Dendritic cell treated with granulocyte-macrophage colony-stimulating factor and Interleukin-4, amounts not matched to agents 40 ng/mL and 50 ng/mL, for 4 days (primary cell): ENCODE data around the gene TMEM266.

Source experiments
- H3K27ac Mint-ChIP-seq: one replicate; pipeline ENCODE4 v1.8.0; 2022; ENCODE audit warnings: mild to moderate bottlenecking, mixed read lengths
- H3K27me3 Mint-ChIP-seq: one replicate; pipeline ENCODE4 v1.8.0; 2022; ENCODE audit warnings: mild to moderate bottlenecking, mixed read lengths
- H3K36me3 Mint-ChIP-seq: one replicate; pipeline ENCODE4 v1.8.0; 2022; ENCODE audit warnings: low read depth, mixed read lengths
- H3K4me1 Mint-ChIP-seq: one replicate; pipeline ENCODE4 v1.8.0; 2022; ENCODE audit warnings: low read depth, mixed read lengths
- H3K4me3 Mint-ChIP-seq: one replicate; pipeline ENCODE4 v1.8.0; 2022; ENCODE audit warnings: mild to moderate bottlenecking, moderate library complexity, mixed read lengths
- H3K9me3 Mint-ChIP-seq: one replicate; pipeline ENCODE4 v1.8.0; 2022; ENCODE audit warnings: mixed read lengths
- intact Hi-C: fragments of 100-400 bp; cut with micrococcal nuclease; formaldehyde crosslinking; loops from one replicate; pipeline ENCODE4 v1.15.0; 2022

Gene TMEM266

DNA sequence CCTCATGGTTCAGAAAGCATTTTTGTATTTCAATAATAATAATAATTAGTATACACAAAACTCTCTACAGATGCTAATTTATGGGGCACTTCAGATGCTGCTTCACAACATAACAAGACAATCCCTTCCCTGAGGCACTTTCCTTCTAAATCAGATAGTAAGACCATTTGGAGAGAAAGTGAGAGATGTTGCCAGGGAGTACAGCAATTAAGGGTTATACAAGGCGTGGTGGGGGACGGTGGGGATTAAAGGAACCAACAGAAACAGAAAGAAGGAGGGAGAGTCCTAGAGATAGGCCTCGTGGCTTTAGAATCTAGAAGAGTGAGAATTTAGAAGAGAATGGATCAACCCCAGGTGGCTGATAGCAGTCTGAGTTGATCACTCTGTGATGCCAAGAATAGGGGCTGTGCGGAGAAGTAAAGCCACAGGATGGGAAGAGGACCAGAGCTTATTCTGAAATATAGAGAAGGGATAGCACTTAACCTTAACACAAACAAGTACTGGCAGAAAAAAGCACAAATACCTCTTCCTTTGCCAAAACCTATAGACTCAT is 174.6 kb downstream of the TMEM266 start:
- no peak overlapping the region for H3K27ac Mint-ChIP-seq
- H3K4me1 Mint-ChIP-seq, result no peaks in the 10 kb centered on the region
- intact Hi-C loops, result loop anchor here (2.0 kb wide), 1 partner anchor 96 kb away; no protein-coding TSS in a partner anchor
- H3K9me3 Mint-ChIP-seq, result no peaks in the 10 kb centered on the region
- no peaks in the 10 kb centered on the region for H3K27me3 Mint-ChIP-seq
- H3K4me3 Mint-ChIP-seq, result no peak overlapping the region
- peaks cover 19% of the 10 kb centered on the region for H3K36me3 Mint-ChIP-seq

DNA sequence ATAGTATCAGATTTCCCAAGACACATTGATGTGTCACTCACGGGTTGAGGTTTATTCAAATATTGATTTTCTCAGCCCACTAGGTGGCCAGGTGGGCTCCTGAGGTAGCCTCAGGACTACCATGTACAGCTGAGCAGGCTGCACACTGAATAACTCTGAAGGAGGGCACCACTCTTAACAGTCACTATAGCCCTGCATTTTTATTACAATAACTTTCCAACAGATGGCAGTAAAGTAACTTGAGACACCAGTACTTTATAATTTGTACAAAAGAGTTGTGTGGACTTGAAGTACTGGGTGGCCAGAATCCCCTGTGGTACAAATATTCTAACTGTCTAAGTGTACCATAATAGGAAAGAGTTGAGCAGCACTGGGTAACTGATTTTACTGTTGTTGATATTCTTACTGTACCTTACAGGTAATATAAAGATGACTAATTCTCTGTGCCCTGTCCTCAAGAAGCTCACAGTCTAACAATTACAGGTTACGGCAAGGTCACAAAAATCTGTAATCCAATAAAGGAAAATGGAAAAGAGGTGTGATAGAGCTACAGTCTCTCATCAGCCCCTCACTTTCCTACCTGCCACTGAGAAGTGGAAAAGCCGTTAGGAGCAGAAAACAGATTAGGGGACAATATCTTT is 175.5 kb downstream of the TMEM266 start:
- Mint-ChIP-seq H3K27me3 (no peaks in the 10 kb centered on the region), H3K4me1 (no peaks in the 10 kb centered on the region), H3K4me3 (no peak overlapping the region), H3K36me3 (peaks cover 18% of the 10 kb centered on the region), H3K9me3 (no peaks in the 10 kb centered on the region), H3K27ac (no peak overlapping the region)
- intact Hi-C loops, result loop anchor here (2.0 kb wide), 1 partner anchor 95 kb away; no protein-coding TSS in a partner anchor

DNA sequence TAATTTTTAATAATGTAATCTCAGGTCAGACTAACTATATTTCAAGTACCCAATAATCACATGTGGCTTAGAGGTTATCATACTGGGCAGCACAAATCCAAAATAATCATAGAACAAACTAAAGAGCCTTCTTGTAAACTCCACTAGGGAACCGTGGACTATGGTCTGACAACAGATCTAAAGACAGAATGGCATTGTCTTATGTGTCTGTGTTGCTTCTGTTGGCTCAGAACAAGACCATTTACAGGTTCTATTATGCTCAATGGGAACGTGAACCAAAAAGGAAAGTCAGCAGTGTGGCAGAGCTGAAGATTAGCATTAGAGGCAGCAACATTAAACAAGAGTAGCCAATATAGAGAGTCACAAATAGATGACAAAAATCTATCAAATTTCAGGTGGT is 176.6 kb downstream of the TMEM266 start:
- Mint-ChIP-seq H3K9me3 (no peaks in the 10 kb centered on the region), H3K27ac (no peak overlapping the region), H3K27me3 (no peaks in the 10 kb centered on the region), H3K4me3 (no peak overlapping the region), H3K4me1 (no peaks in the 10 kb centered on the region), H3K36me3 (peaks cover 11% of the 10 kb centered on the region)
- intact Hi-C loops, result no loop called here

DNA sequence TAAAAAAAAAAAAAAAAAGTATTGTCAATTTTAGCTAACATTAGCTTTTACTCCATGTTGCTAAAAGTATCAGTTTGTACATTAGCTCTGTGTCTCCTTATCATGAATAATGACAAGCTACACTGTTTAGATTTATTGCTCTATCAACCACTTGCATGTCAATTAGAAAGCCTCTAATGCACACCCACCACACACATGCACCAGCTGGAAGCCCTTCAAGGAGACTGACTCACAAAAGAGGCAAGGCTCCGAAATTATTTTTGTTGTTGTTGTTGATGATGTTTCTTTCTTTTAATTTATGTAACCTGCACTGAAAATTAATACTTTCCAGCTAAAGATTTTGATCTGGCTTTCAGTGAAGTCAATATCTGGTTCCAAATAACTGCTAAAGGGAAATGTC is 180.0 kb downstream of the TMEM266 start:
- peaks cover 22% of the 10 kb centered on the region for H3K36me3 Mint-ChIP-seq
- H3K27me3 Mint-ChIP-seq, result no peaks in the 10 kb centered on the region
- H3K27ac Mint-ChIP-seq, result no peak overlapping the region
- no peak overlapping the region for H3K4me3 Mint-ChIP-seq
- no peaks in the 10 kb centered on the region for H3K9me3 Mint-ChIP-seq
- intact Hi-C loops, result no loop called here
- no peaks in the 10 kb centered on the region for H3K4me1 Mint-ChIP-seq

DNA sequence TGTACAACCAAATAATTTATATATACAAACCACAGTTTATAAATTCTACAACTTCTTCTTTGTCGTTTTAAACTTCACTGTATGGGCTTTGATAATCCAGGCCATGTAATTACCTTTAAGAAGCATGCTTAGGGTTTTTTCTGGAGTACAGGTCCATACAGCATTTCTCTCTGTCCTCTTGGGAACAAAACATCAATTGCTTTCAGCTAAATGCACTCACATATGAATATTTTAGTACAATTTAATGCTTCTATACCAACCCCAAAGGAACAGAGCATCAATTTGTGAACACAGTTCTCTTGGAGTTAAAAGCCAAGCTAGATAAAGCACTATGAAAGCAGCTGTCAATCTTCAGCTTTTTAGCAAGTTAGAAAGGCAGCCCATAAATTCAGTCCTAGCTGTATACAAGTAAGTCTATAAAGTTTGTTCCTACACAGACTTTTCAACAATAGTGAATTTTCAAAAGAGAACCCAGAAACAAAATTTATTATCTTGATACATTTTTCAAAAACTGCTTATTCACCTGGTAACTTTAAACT is 185.4 kb downstream of the TMEM266 start:
- H3K4me1 Mint-ChIP-seq, result no peaks in the 10 kb centered on the region
- intact Hi-C loops, result no loop called here
- no peaks in the 10 kb centered on the region for H3K9me3 Mint-ChIP-seq
- H3K27me3 Mint-ChIP-seq, result no peaks in the 10 kb centered on the region
- H3K36me3 Mint-ChIP-seq, result peaks cover 39% of the 10 kb centered on the region
- H3K27ac Mint-ChIP-seq, result no peak overlapping the region
- H3K4me3 Mint-ChIP-seq, result no peak overlapping the region

DNA sequence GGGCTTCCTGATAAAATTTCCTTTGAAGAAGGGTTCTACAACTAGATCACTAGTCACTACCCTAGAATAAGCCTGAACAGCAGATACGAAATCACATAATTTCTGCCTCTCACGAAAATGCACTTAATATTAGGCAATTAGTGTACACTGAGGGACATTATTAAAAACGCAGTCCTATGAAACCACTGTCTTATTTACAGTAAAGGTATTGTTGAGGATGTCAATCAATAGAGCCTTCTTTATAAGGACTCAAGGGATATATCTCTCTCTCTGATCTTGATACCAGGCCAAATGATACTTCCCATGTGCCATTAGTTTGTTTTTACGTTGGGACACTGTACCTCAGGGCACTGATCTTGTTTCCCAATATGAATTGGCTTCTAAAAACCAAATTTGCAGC is 191.9 kb downstream of the TMEM266 start:
- H3K4me3 Mint-ChIP-seq, result no peak overlapping the region
- no peak overlapping the region for H3K27ac Mint-ChIP-seq
- H3K9me3 Mint-ChIP-seq, result no peaks in the 10 kb centered on the region

DNA sequence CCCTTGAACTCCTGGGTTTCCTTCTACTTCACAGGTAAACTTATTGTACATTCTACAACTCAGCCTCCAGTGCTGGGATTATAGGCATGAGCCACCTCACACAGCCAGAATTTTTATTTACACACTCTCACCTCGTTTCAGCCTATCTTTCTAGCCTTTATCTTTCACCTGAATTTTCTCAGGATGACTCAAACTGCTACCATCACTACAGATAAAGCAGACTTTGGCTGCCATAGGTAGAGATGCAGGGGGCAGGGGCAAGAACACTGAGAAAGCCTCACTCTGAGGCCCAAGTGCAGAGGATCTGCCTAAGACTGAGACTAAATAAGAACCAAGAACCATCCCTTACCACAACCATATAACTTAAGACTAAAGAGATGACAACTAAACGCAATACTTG is 192.5 kb downstream of the TMEM266 start:
- no peak overlapping the region for H3K27ac Mint-ChIP-seq
- no peaks in the 10 kb centered on the region for H3K4me1 Mint-ChIP-seq
- H3K9me3 Mint-ChIP-seq, result no peaks in the 10 kb centered on the region

More for the DNA sequence above, 191.9 kb downstream of the TMEM266 start:
- intact Hi-C loops, result no loop called here
- Mint-ChIP-seq H3K27me3 (no peaks in the 10 kb centered on the region), H3K36me3 (peaks cover 33% of the 10 kb centered on the region), H3K4me1 (no peaks in the 10 kb centered on the region)

DNA sequence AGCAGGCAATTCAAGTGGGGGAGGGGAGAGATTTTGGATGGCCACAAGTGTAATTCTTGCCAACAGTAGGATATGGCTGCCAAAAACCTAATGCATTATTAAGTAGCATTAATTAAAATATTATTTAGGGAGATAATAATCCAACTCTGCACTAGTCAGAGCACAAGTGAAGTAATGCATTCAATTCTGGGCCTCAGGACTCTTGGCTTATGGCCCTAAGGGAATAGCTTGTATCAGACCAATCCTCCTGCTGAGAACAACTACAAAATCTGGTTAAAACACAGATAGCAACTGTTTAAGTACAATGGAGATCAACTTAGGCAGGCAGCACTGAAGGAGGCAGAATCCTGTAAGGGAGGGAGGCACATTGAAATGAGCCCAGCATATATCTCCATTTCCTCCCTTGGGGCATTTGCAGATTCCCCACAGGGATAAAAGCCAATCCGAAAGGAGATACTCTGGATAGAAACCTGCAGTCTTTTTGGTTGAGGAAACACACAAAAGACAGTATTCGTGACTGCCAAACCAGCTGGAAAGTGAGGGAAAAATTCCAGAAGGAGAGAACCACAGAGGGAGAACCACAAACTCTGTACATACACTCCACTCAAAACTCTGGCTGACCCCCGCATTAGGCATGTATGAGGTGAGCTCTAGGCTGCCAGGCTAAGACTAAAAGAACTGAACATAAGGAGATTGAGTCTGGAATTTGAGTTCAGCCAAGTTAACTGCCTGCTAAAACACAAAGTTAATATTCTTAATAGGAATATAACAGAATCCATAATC is 194.1 kb downstream of the TMEM266 start:
- intact Hi-C loops, result no loop called here
- Mint-ChIP-seq H3K9me3 (peaks cover 2% of the 10 kb centered on the region), H3K4me1 (no peaks in the 10 kb centered on the region), H3K27me3 (no peaks in the 10 kb centered on the region), H3K27ac (no peak overlapping the region), H3K4me3 (no peak overlapping the region), H3K36me3 (peaks cover 37% of the 10 kb centered on the region)

More for the DNA sequence above, 192.5 kb downstream of the TMEM266 start:
- H3K36me3 Mint-ChIP-seq, result peaks cover 33% of the 10 kb centered on the region
- H3K4me3 Mint-ChIP-seq, result no peak overlapping the region
- H3K27me3 Mint-ChIP-seq, result no peaks in the 10 kb centered on the region
- intact Hi-C loops, result no loop called here
